GM19455 (cell line): ENCODE measurements around the gene FANCF.
A peak's percentile ranks its signal among the peaks of the same experiment; 100 is the strongest.
"Not testable (repeated sequence)": the region's sequence is repeated elsewhere in the genome, so short reads cannot be mapped to it uniquely, and the experiment has no call there.

Experiments used
- ATAC-seq: cut with Tn5 transposase; IDR thresholded peaks from one replicate; pipeline ENCODE4 v1.9.1; 2021; ENCODE audit not compliant: unreplicated experiment

The FANCF gene

GRCh38 chr11:22625448-22626287 lies at the start of gene FANCF:
Gene FANCF (minus strand): TSS chr11:22625823. CDS start chr11:22625810, 13 bp downstream.
- ATAC-seq: peak; percentile 97

GRCh38 chr11:22674470-22675439 lies 49.1 kb upstream of the FANCF start:
- no peak for ATAC-seq

GRCh38 chr11:22671751-22672150 lies 46.1 kb upstream of the FANCF start:
- no peak for ATAC-seq

GRCh38 chr11:22670830-22671229 lies 45.2 kb upstream of the FANCF start:
- ATAC-seq: no peak

GRCh38 chr11:22669368-22669767 lies 43.7 kb upstream of the FANCF start:
- no peak for ATAC-seq

- peak; percentile 43 for ATAC-seq
These were observed 42.6 kb upstream of the FANCF start for GRCh38 chr11:22668005-22668796.

- ATAC-seq: no peak
These were observed 41.2 kb upstream of the FANCF start for GRCh38 chr11:22666688-22667439.

- no peak for ATAC-seq
These were observed 40.7 kb upstream of the FANCF start, which contains the start of gene GAS2 for GRCh38 chr11:22666325-22666687. Gene GAS2 (plus strand): TSS chr11:22666611. CDS start chr11:22674870, 8,259 bp downstream.

- ATAC-seq: no peak
These were observed 34.2 kb upstream of the FANCF start for GRCh38 chr11:22659783-22660182.

- peak; percentile 83 for ATAC-seq
These were observed 31.6 kb upstream of the FANCF start for GRCh38 chr11:22657101-22657694.

GRCh38 chr11:22656130-22656529 lies 30.5 kb upstream of the FANCF start:
- ATAC-seq: no peak

GRCh38 chr11:22652346-22652745 lies 26.7 kb upstream of the FANCF start:
- not testable (repeated sequence) for ATAC-seq

- no peak for ATAC-seq
These were observed 15.9 kb upstream of the FANCF start for GRCh38 chr11:22641559-22641958.

GRCh38 chr11:22640862-22641261 lies 15.2 kb upstream of the FANCF start:
- no peak for ATAC-seq

- no peak for ATAC-seq
These were observed 10.1 kb upstream of the FANCF start for GRCh38 chr11:22635689-22636088.

GRCh38 chr11:22634897-22635629 lies 9.4 kb upstream of the FANCF start:
- ATAC-seq: no peak

- ATAC-seq: no peak
These were observed 7.8 kb upstream of the FANCF start for GRCh38 chr11:22633354-22633902.

- ATAC-seq: no peak
These were observed 1.8 kb upstream of the FANCF start for GRCh38 chr11:22627421-22627820.
